ENCODE data around the gene CSNK2A3.
"Not testable (repeated sequence)": the region's sequence is repeated elsewhere in the genome, so short reads cannot be mapped to it uniquely, and the experiment has no call there.

Gene CSNK2A3

DNA sequence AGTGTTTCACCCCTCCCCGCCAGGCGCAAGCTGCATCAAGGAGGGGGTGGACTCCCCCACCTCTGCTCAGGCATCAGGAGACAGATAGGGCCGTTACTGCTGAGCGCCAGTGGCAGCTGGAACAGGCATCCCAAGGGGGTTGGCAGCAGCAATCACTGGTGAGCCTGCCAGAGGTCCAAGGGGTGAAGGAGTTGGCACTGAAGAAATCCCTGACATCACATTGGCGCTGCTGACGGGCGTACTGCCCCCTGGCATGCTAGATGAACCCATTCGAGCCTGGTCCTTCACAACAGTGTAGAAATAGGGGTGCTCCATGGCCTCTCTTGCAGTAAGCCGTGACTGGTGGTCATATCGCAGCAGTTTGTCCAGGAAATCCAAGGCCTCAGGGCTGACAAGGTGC lies 1.2 kb downstream of the CSNK2A3 start:
- not testable (repeated sequence) for H3K9me3 ChIP-seq (ENCODE audit: control insufficient read depth, insufficient read depth, low read length); H3K27me3 ChIP-seq (ENCODE audit: control insufficient read depth, insufficient read depth, low read length); H3K27ac ChIP-seq (ENCODE audit: low read depth, low read length); H3K4me1 ChIP-seq (ENCODE audit: control insufficient read depth, insufficient read depth, low read length); H3K36me3 ChIP-seq (ENCODE audit: control insufficient read depth, insufficient read depth, low read length); H3K4me3 ChIP-seq (ENCODE audit: low read depth, low read length); H3K9ac ChIP-seq (ENCODE audit: low read depth, low read length)

- Histone ChIP-seq H3K9ac (ENCODE audit: low read depth, low read length) (no peak overlapping the region), H3K36me3 (ENCODE audit: control insufficient read depth, insufficient read depth, low read length) (no peaks in the 10 kb centered on the region), H3K4me1 (ENCODE audit: control insufficient read depth, insufficient read depth, low read length) (peaks cover 5% of the 10 kb centered on the region; the same call in 1 of the 2 replicates), H3K4me3 (ENCODE audit: low read depth, low read length) (no peak overlapping the region), H3K27me3 (ENCODE audit: control insufficient read depth, insufficient read depth, low read length) (no peaks in the 10 kb centered on the region), H3K27ac (ENCODE audit: low read depth, low read length) (no peak overlapping the region), H3K9me3 (ENCODE audit: control insufficient read depth, insufficient read depth, low read length) (no peaks in the 10 kb centered on the region)
Observed at GRCh38 chr11:11351042-11351586, 1.9 kb downstream of the CSNK2A3 start.

DNA sequence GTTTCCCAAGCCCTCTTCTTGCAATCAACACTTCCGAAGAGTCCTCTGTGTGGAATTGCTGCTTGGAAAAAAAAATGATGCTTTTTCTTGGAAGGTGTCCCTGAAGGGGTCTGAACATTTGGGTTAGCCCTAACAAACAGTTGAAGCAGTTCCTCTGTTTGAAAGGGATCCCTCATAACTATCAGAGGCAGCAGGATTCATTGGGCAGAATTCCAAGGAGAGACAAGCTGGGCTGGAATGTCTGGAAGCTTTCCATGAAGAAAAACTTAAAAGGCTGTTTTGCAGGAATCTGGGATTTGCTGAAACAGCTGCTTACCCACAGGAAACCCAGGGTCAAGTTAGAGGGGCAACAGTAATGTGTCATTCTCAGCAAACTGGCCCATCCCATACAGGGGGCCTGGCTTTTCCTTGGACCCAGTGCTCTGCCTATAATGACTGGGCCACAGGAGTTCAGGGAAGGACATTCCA lies 3.1 kb downstream of the CSNK2A3 start:
- Histone ChIP-seq H3K9ac (ENCODE audit: low read depth, low read length) (no peak overlapping the region), H3K4me3 (ENCODE audit: low read depth, low read length) (no peak overlapping the region), H3K4me1 (ENCODE audit: control insufficient read depth, insufficient read depth, low read length) (peaks cover 5% of the 10 kb centered on the region; the same call in 1 of the 2 replicates), H3K27me3 (ENCODE audit: control insufficient read depth, insufficient read depth, low read length) (no peaks in the 10 kb centered on the region), H3K27ac (ENCODE audit: low read depth, low read length) (no peak overlapping the region), H3K36me3 (ENCODE audit: control insufficient read depth, insufficient read depth, low read length) (no peaks in the 10 kb centered on the region), H3K9me3 (ENCODE audit: control insufficient read depth, insufficient read depth, low read length) (no peaks in the 10 kb centered on the region)

DNA sequence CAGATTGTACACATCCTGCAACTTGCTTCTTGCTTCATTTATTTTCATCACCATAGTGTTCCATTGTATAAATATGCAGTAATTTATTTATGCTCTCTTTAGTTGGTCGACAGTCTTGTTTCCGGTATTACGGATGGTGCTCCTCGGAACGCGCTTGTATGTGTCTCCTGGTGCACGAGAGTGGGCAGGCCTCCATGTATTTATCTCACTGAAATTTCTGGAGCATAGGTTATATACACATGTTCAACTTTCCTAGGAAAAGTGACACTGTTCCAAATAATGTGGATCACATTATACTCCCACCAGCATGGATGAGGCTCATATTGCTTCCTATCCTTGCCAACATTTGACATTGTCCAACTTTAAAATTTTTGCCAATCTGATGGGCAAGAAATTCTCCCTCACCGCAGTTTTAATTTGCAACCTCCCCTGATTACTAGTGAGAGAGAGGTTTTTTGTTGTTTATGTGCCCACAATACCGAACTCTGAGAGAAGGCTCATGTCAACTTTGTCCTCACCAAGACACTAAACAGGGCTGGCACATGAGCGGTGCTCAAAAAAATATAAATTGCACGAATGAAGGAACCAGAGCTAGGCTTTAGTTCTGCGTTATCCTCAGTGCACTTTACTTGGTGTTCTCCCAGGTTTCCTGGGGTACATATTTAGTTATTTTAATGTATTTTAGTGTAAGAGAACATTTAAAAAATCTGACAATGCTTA lies 3.8 kb downstream of the CSNK2A3 start:
- H3K4me3 ChIP-seq (ENCODE audit: low read depth, low read length) = no peak overlapping the region
- H3K27ac ChIP-seq (ENCODE audit: low read depth, low read length) = no peak overlapping the region
- peaks cover 5% of the 10 kb centered on the region; the same call in 1 of the 2 replicates for H3K4me1 ChIP-seq (ENCODE audit: control insufficient read depth, insufficient read depth, low read length)
- H3K27me3 ChIP-seq (ENCODE audit: control insufficient read depth, insufficient read depth, low read length) = no peaks in the 10 kb centered on the region
- H3K9me3 ChIP-seq (ENCODE audit: control insufficient read depth, insufficient read depth, low read length) = no peaks in the 10 kb centered on the region
- H3K9ac ChIP-seq (ENCODE audit: low read depth, low read length) = no peak overlapping the region
- H3K36me3 ChIP-seq (ENCODE audit: control insufficient read depth, insufficient read depth, low read length) = no peaks in the 10 kb centered on the region

DNA sequence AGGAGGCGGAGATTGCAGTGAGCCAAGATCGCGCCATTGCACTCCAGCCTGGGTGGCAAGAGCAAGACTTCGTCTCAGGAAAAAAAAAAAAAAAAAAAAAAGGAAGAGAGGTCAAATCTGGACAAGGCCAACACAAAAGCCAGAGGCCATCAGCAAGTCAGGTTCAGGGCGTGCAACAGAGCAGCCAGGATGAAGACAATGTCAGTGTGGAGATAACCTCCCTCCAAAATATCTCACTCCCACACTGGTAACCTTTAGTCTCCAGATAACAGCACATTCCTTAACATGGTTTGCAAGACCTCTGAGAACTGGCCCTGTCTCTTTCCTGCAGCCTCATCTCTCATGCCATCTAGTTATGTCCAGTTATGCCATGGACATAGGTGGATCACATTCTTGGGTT lies 4.7 kb downstream of the CSNK2A3 start:
- Histone ChIP-seq H3K27me3 (ENCODE audit: control insufficient read depth, insufficient read depth, low read length) (no peaks in the 10 kb centered on the region), H3K9me3 (ENCODE audit: control insufficient read depth, insufficient read depth, low read length) (no peaks in the 10 kb centered on the region), H3K36me3 (ENCODE audit: control insufficient read depth, insufficient read depth, low read length) (no peaks in the 10 kb centered on the region), H3K9ac (ENCODE audit: low read depth, low read length) (no peak overlapping the region), H3K4me1 (ENCODE audit: control insufficient read depth, insufficient read depth, low read length) (peaks cover under 1% of the 10 kb centered on the region; the same call in 1 of the 2 replicates), H3K27ac (ENCODE audit: low read depth, low read length) (no peak overlapping the region), H3K4me3 (ENCODE audit: low read depth, low read length) (no peak overlapping the region)

- Histone ChIP-seq H3K4me3 (ENCODE audit: low read depth, low read length) (no peak overlapping the region), H3K9me3 (ENCODE audit: control insufficient read depth, insufficient read depth, low read length) (no peaks in the 10 kb centered on the region), H3K36me3 (ENCODE audit: control insufficient read depth, insufficient read depth, low read length) (no peaks in the 10 kb centered on the region), H3K4me1 (ENCODE audit: control insufficient read depth, insufficient read depth, low read length) (no peaks in the 10 kb centered on the region), H3K27ac (ENCODE audit: low read depth, low read length) (no peak overlapping the region), H3K9ac (ENCODE audit: low read depth, low read length) (no peak overlapping the region), H3K27me3 (ENCODE audit: control insufficient read depth, insufficient read depth, low read length) (no peaks in the 10 kb centered on the region)
Observed at GRCh38 chr11:11347592-11347991, 5.5 kb downstream of the CSNK2A3 start.

DNA sequence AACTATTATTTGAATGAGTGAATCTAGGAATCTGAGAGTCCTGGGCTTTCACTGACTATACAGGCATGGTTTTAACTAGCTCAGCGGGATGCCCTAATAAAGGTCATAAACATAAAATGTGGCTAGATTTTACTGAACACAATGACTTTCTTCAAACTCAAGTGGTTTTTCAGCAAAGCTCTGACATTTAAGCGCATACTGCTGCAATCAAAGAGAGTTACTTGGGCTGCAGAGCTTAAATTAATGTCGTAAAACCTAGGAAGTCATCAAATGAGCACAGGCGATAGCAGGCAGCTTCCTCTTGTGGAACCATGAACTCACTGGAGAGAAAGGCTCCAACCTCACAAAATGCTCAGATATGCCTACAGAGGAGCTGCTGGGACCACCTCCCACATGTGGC lies 6.7 kb downstream of the CSNK2A3 start:
- Histone ChIP-seq H3K9me3 (ENCODE audit: control insufficient read depth, insufficient read depth, low read length) (no peaks in the 10 kb centered on the region), H3K4me3 (ENCODE audit: low read depth, low read length) (no peak overlapping the region), H3K27ac (ENCODE audit: low read depth, low read length) (no peak overlapping the region), H3K4me1 (ENCODE audit: control insufficient read depth, insufficient read depth, low read length) (no peaks in the 10 kb centered on the region), H3K36me3 (ENCODE audit: control insufficient read depth, insufficient read depth, low read length) (no peaks in the 10 kb centered on the region), H3K27me3 (ENCODE audit: control insufficient read depth, insufficient read depth, low read length) (no peaks in the 10 kb centered on the region), H3K9ac (ENCODE audit: low read depth, low read length) (no peak overlapping the region)

- Histone ChIP-seq H3K4me3 (ENCODE audit: low read depth, low read length) (no peak overlapping the region), H3K4me1 (ENCODE audit: control insufficient read depth, insufficient read depth, low read length) (no peaks in the 10 kb centered on the region), H3K27me3 (ENCODE audit: control insufficient read depth, insufficient read depth, low read length) (no peaks in the 10 kb centered on the region), H3K9me3 (ENCODE audit: control insufficient read depth, insufficient read depth, low read length) (no peaks in the 10 kb centered on the region), H3K9ac (ENCODE audit: low read depth, low read length) (no peak overlapping the region), H3K36me3 (ENCODE audit: control insufficient read depth, insufficient read depth, low read length) (no peaks in the 10 kb centered on the region), H3K27ac (ENCODE audit: low read depth, low read length) (no peak overlapping the region)
Observed at GRCh38 chr11:11345099-11345498, 8.0 kb downstream of the CSNK2A3 start.

DNA sequence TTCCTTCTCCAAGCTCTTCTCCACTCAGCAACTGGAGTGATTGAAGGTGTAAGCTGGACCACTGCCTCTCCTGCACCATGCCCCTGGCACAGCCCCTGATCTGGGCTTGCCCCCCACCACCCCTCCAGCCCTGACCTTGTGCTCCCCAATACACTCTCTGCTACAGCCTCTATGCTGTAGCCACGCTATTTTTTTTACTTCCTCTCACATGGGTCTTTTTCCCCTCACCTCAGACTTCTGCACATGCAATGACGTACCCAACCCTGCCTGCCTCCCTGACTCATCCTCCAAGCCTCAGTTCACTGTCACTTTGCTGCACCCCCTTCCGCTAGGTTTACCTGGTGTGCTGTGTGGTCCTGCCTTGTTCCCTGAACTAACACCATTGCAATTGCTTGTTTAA lies 9.0 kb downstream of the CSNK2A3 start:
- Histone ChIP-seq H3K27ac (ENCODE audit: low read depth, low read length) (no peak overlapping the region), H3K9me3 (ENCODE audit: control insufficient read depth, insufficient read depth, low read length) (no peaks in the 10 kb centered on the region), H3K27me3 (ENCODE audit: control insufficient read depth, insufficient read depth, low read length) (no peaks in the 10 kb centered on the region), H3K4me1 (ENCODE audit: control insufficient read depth, insufficient read depth, low read length) (no peaks in the 10 kb centered on the region), H3K4me3 (ENCODE audit: low read depth, low read length) (no peak overlapping the region), H3K36me3 (ENCODE audit: control insufficient read depth, insufficient read depth, low read length) (no peaks in the 10 kb centered on the region), H3K9ac (ENCODE audit: low read depth, low read length) (no peak overlapping the region)

DNA sequence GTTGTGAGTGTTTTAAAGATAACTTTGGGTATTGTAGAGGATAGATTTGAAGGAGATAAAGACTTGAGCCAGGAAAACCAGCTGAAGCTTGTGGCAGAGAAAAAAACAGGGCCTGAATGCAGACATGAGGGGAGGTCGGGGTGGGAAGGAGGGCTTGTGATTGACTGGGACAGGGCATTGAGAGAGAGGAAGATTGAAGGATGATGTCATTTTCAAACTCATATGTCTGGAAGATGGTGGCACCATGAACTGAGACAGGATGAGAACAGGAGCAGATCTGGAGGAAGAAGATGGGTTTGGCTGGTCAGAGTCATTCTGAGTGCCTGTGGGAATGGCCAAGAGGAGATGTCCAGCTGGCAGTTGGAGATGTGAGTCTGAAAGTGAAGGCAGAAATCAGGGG lies 14.7 kb downstream of the CSNK2A3 start:
- Histone ChIP-seq H3K4me1 (ENCODE audit: control insufficient read depth, insufficient read depth, low read length) (0 out of 2 replicates have a peak, but pooled peaks cover 4% of the 10 kb centered on the region), H3K27ac (ENCODE audit: low read depth, low read length) (no peak overlapping the region), H3K4me3 (ENCODE audit: low read depth, low read length) (no peak overlapping the region), H3K36me3 (ENCODE audit: control insufficient read depth, insufficient read depth, low read length) (no peaks in the 10 kb centered on the region), H3K9me3 (ENCODE audit: control insufficient read depth, insufficient read depth, low read length) (no peaks in the 10 kb centered on the region), H3K9ac (ENCODE audit: low read depth, low read length) (no peak overlapping the region), H3K27me3 (ENCODE audit: control insufficient read depth, insufficient read depth, low read length) (no peaks in the 10 kb centered on the region)

- Histone ChIP-seq H3K9ac (ENCODE audit: low read depth, low read length) (no peak overlapping the region), H3K27me3 (ENCODE audit: control insufficient read depth, insufficient read depth, low read length) (no peaks in the 10 kb centered on the region), H3K4me3 (ENCODE audit: low read depth, low read length) (no peak overlapping the region), H3K4me1 (ENCODE audit: control insufficient read depth, insufficient read depth, low read length) (peaks cover 4% of the 10 kb centered on the region; the same call in 1 of the 2 replicates), H3K27ac (ENCODE audit: low read depth, low read length) (no peak overlapping the region), H3K9me3 (ENCODE audit: control insufficient read depth, insufficient read depth, low read length) (no peaks in the 10 kb centered on the region), H3K36me3 (ENCODE audit: control insufficient read depth, insufficient read depth, low read length) (no peaks in the 10 kb centered on the region)
Observed at GRCh38 chr11:11336664-11337063, 16.4 kb downstream of the CSNK2A3 start.
